OCI-LY1 (cell line): ENCODE results near the gene PPP1R12B.
"Not testable (repeated sequence)": the region's sequence is repeated elsewhere in the genome, so short reads cannot be mapped to it uniquely, and the experiment has no call there.

Source experiments
- H2AFZ ChIP-seq: fragments of 200-600 bp; sonication (generic), shearing (Covaris generic); 2 replicates; pipeline ENCODE4 v1.6.0; 2014; ENCODE audit warnings: antibody characterized with exemption, mild to moderate bottlenecking, low read length
- H3F3A ChIP-seq: fragments of 200-600 bp; sonication (generic), shearing (Covaris generic); 2 replicates; pipeline ENCODE4 v1.6.0; 2014; ENCODE audit warnings: mild to moderate bottlenecking, antibody characterized with exemption, low read length, moderate library complexity; ENCODE audit not compliant: insufficient read depth
- H3K27ac ChIP-seq: fragments of 200-600 bp; sonication (generic); 2 replicates; pipeline ENCODE4 v1.5.1; 2014; ENCODE audit warnings: low read length, mixed run types, mild to moderate bottlenecking, low read depth; ENCODE audit not compliant: poor library complexity, severe bottlenecking
- H3K27me3 ChIP-seq: fragments of 200-600 bp; sonication (generic); 2 replicates; pipeline ENCODE4 v1.6.0; 2014; ENCODE audit warnings: antibody characterized with exemption, mild to moderate bottlenecking, low read length, moderate library complexity; ENCODE audit not compliant: insufficient read depth
- H3K36me3 ChIP-seq: fragments of 200-600 bp; sonication (generic); 2 replicates; pipeline ENCODE4 v1.6.1; 2014; ENCODE audit warnings: mild to moderate bottlenecking, antibody characterized with exemption, low read length, moderate library complexity, mixed read lengths; ENCODE audit not compliant: insufficient read depth
- H3K4me1 ChIP-seq: fragments of 200-600 bp; sonication (generic); 2 replicates; pipeline ENCODE4 v1.5.1; 2014; ENCODE audit warnings: mild to moderate bottlenecking, low read length, moderate library complexity; ENCODE audit not compliant: insufficient read depth, severe bottlenecking
- H3K4me2 ChIP-seq: fragments of 200-600 bp; sonication (generic), shearing (Covaris generic); 2 replicates; pipeline ENCODE4 v1.6.1; 2014; ENCODE audit warnings: low read length
- H3K4me3 ChIP-seq: fragments of 200-600 bp; sonication (generic); 2 replicates; pipeline ENCODE4 v1.5.1; 2014; ENCODE audit warnings: low read length, low read depth, mild to moderate bottlenecking, mixed read lengths; ENCODE audit not compliant: poor library complexity, severe bottlenecking
- H3K79me2 ChIP-seq: fragments of 200-600 bp; shearing (Covaris generic); 2 replicates; pipeline ENCODE4 v1.6.1; 2016; ENCODE audit warnings: mixed run types, low read length, mixed read lengths; ENCODE audit not compliant: insufficient read depth
- H3K9ac ChIP-seq: fragments of 200-600 bp; sonication (generic), shearing (Covaris generic); 2 replicates; pipeline ENCODE4 v1.6.1; 2014; ENCODE audit warnings: mild to moderate bottlenecking, low read length, mixed read lengths
- H3K9me2 ChIP-seq: fragments of 200-600 bp; sonication (generic), shearing (Covaris generic); 2 replicates; pipeline ENCODE4 v1.6.1; 2014; ENCODE audit warnings: low read depth, mild to moderate bottlenecking, low read length, mixed read lengths
- H3K9me3 ChIP-seq: fragments of 200-600 bp; shearing (Covaris generic); 2 replicates; pipeline ENCODE4 v1.6.1; 2014; ENCODE audit warnings: low read length, mixed read lengths
- H4K20me1 ChIP-seq: fragments of 200-600 bp; sonication (generic), shearing (Covaris generic); 2 replicates; pipeline ENCODE4 v1.6.0; 2016; ENCODE audit warnings: mild to moderate bottlenecking, low read length; ENCODE audit not compliant: insufficient read depth
- CTCF ChIP-seq: fragments of 200-600 bp; sonication (generic), shearing (Covaris generic); IDR thresholded peaks from 2 replicates; pipeline ENCODE4 v1.5.1; 2017; ENCODE audit warnings: mild to moderate bottlenecking, antibody characterized with exemption, low read length, moderate library complexity, mixed read lengths
- EZH2 ChIP-seq: fragments of 200-600 bp; sonication (generic), shearing (Covaris generic); IDR thresholded peaks from 2 replicates; pipeline ENCODE4 v1.8.0; 2017; ENCODE audit warnings: borderline replicate concordance, mixed run types, mild to moderate bottlenecking, antibody characterized with exemption, low read length, moderate library complexity, mixed read lengths

PPP1R12B gene

GRCh38 chr1:202498542-202498941 lies 150.0 kb downstream of the PPP1R12B start:
- Histone ChIP-seq H3F3A (no peaks in the 10 kb centered on the region), H4K20me1 (no peaks in the 10 kb centered on the region)

DNA sequence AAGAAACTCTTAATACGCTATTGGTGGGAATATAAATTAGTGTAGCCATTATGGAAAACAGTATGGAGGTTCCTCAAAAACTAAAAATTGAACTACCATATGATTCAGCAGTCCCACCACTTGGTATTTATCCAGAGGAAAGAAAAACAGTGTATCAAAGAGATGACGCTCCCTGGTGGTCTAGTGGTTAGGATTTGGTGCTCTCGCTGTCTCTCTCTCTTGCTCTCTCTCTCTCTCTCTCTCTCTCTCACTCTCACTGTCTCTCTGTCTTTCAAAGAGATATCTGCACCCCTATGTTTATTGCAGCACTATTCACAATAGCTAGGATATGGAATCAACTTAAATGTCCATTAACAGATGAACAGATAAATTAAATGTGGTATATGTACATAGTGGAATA lies 151.5 kb downstream of the PPP1R12B start:
- H3K4me1 ChIP-seq: peaks cover 15% of the 10 kb centered on the region
- H3K9me2 ChIP-seq, H3K27me3 ChIP-seq, H3K27ac ChIP-seq, H2AFZ ChIP-seq, H3K79me2 ChIP-seq, H3K4me2 ChIP-seq, H3K4me3 ChIP-seq, H3F3A ChIP-seq, H3K9me3 ChIP-seq, H3K9ac ChIP-seq, H4K20me1 ChIP-seq: not testable (repeated sequence)
- peak; percentile 12; the same call in 1 of the 2 replicates for TF ChIP-seq CTCF
- H3K36me3 ChIP-seq: peaks cover 15% of the 10 kb centered on the region; the same call in 1 of the 2 replicates

More at GRCh38 chr1:202498542-202498941, 150.0 kb downstream of the PPP1R12B start:
- no peak overlapping the region for H3K4me3 ChIP-seq
- TF ChIP-seq CTCF (no peak), EZH2 (no peak)
- H2AFZ ChIP-seq: no peak overlapping the region
- no peaks in the 10 kb centered on the region for H3K9me2 ChIP-seq
- H3K27ac ChIP-seq: no peak overlapping the region
- no peaks in the 10 kb centered on the region for H3K9me3 ChIP-seq
- no peak overlapping the region for H3K4me2 ChIP-seq
- H3K36me3 ChIP-seq: peaks cover 15% of the 10 kb centered on the region; the same call in 1 of the 2 replicates
- H3K79me2 ChIP-seq: no peaks in the 10 kb centered on the region
- no peak overlapping the region for H3K9ac ChIP-seq
- H3K4me1 ChIP-seq: peaks cover 15% of the 10 kb centered on the region
- no peaks in the 10 kb centered on the region for H3K27me3 ChIP-seq

DNA sequence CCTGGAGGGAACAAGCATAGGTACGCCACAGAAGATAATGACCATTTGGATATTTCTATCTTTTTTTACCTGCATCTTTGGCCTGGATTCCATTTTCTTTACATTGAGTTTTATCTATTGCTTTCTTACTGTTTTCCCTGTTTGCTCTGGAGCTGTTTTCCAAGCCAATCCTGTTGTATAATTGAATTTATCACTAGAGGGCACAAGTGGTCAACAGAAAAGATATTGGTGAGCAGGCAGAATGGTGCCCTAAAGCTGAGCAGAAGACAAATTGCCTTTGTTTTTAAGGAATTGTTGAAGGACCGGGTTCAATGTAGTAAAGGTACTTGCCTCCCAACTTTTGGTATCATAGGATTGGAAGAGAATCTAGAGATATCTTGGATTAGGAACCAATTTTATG lies 152.8 kb downstream of the PPP1R12B start:
- Histone ChIP-seq H3K9ac (no peak overlapping the region), H3K9me3 (no peaks in the 10 kb centered on the region), H3K79me2 (no peaks in the 10 kb centered on the region), H3K27ac (no peak overlapping the region), H3K9me2 (no peaks in the 10 kb centered on the region), H2AFZ (no peak overlapping the region), H4K20me1 (no peaks in the 10 kb centered on the region), H3K4me2 (no peak overlapping the region), H3K27me3 (no peaks in the 10 kb centered on the region), H3F3A (no peaks in the 10 kb centered on the region), H3K4me1 (peaks cover 15% of the 10 kb centered on the region), H3K4me3 (no peak overlapping the region), H3K36me3 (peaks cover 5% of the 10 kb centered on the region; the same call in 1 of the 2 replicates)
- peak; percentile 51 for TF ChIP-seq CTCF
- no peak for TF ChIP-seq EZH2
